ENCODE data around the gene SULT1B1.

SULT1B1 gene

GRCh38 chr4:69748173-69748572 is 12.2 kb downstream of the SULT1B1 start:
- no peak for FAIRE-seq

GRCh38 chr4:69744157-69744478 is 16.3 kb downstream of the SULT1B1 start:
- FAIRE-seq: no peak

GRCh38 chr4:69743476-69744156 is 16.8 kb downstream of the SULT1B1 start:
- FAIRE-seq: no peak

GRCh38 chr4:69742596-69742995 is 17.8 kb downstream of the SULT1B1 start:
- no peak for FAIRE-seq

GRCh38 chr4:69738872-69739271 is 21.5 kb downstream of the SULT1B1 start:
- FAIRE-seq: no peak

GRCh38 chr4:69735119-69735518 is 25.3 kb downstream of the SULT1B1 start:
- FAIRE-seq: no peak

- no peak for FAIRE-seq
Observed at GRCh38 chr4:69731847-69732246, 28.6 kb downstream of the SULT1B1 start.

GRCh38 chr4:69731241-69731640 is 29.2 kb downstream of the SULT1B1 start:
- FAIRE-seq: peak; percentile 55

- no peak for FAIRE-seq
Observed at GRCh38 chr4:69730002-69730401, 30.4 kb downstream of the SULT1B1 start.

- FAIRE-seq: no peak
Observed at GRCh38 chr4:69727926-69728325, 32.5 kb downstream of the SULT1B1 start.

GRCh38 chr4:69727426-69727825 is 33.0 kb downstream of the SULT1B1 start:
- FAIRE-seq: no peak

GRCh38 chr4:69726971-69727370 is 33.4 kb downstream of the SULT1B1 start:
- FAIRE-seq: no peak

GRCh38 chr4:69718396-69719271 is 41.8 kb downstream of the SULT1B1 start:
- peak; percentile 72 for FAIRE-seq

- FAIRE-seq: no peak
Observed at GRCh38 chr4:69717778-69718177, 42.6 kb downstream of the SULT1B1 start.

- no peak for FAIRE-seq
Observed at GRCh38 chr4:69716654-69717053, 43.8 kb downstream of the SULT1B1 start.

GRCh38 chr4:69714086-69714485 is 46.3 kb downstream of the SULT1B1 start:
- FAIRE-seq: no peak

- FAIRE-seq: no peak
Observed at GRCh38 chr4:69713593-69713992, 46.8 kb downstream of the SULT1B1 start.

- FAIRE-seq: no peak
Observed at GRCh38 chr4:69710580-69710979, 49.8 kb downstream of the SULT1B1 start.

- no peak for FAIRE-seq
Observed at GRCh38 chr4:69708211-69708610, 52.2 kb downstream of the SULT1B1 start.

GRCh38 chr4:69707807-69708206 is 52.6 kb downstream of the SULT1B1 start:
- no peak for FAIRE-seq

GRCh38 chr4:69702201-69702600 is 58.2 kb downstream of the SULT1B1 start:
- FAIRE-seq: no peak

GRCh38 chr4:69701696-69702095 is 58.7 kb downstream of the SULT1B1 start:
- no peak for FAIRE-seq

GRCh38 chr4:69697536-69698242 is 62.7 kb downstream of the SULT1B1 start:
- FAIRE-seq: no peak

- FAIRE-seq: peak; percentile 94
Observed at GRCh38 chr4:69689599-69689998, 70.8 kb downstream of the SULT1B1 start.

Data from endometrium (tissue), 2 donors.